GM23338 (cell line): ENCODE measurements around the gene CHD1. TPM values are rescaled to one million over a fixed set of nuclear protein-coding genes. Genes with fewer than 3 reads are reported as not detected.

Experiments used
- ATAC-seq: fragments of 200-7000 bp; cut with Tn5 transposase; 3 replicates; pipeline ENCODE4 v1.9.1; 2020
- DNase-seq: peaks from one replicate; pipeline ENCODE4 v3.0.0-alpha.2; 2015; ENCODE audit warnings: low spot score
- H2AFZ ChIP-seq: fragments of 200-600 bp; sonication (generic); 2 replicates; pipeline ENCODE4 v1.8.0; 2016; ENCODE audit warnings: antibody characterized with exemption, mild to moderate bottlenecking, moderate library complexity
- H3F3A ChIP-seq: fragments of 200-600 bp; sonication (generic); replicated peaks from 2 replicates; pipeline ENCODE4 v1.8.0; 2017; ENCODE audit warnings: antibody characterized with exemption, mixed run types, low read depth
- H3K27ac ChIP-seq: fragments of 200-600 bp; sonication (generic); 2 replicates; pipeline ENCODE4 v1.6.1; 2016; ENCODE audit warnings: low read depth
- H3K27me3 ChIP-seq: fragments of 200-600 bp; sonication (generic); 2 replicates; pipeline ENCODE4 v1.8.0; 2016; ENCODE audit warnings: mild to moderate bottlenecking, mixed run types, moderate library complexity; ENCODE audit not compliant: insufficient read depth
- H3K36me3 ChIP-seq: fragments of 200-600 bp; sonication (generic); 2 replicates; pipeline ENCODE4 v1.8.0; 2016; ENCODE audit warnings: mild to moderate bottlenecking; ENCODE audit not compliant: insufficient read depth
- H3K4me1 ChIP-seq: fragments of 200-600 bp; sonication (generic); 2 replicates; pipeline ENCODE4 v1.8.0; 2016; ENCODE audit warnings: mild to moderate bottlenecking, moderate library complexity; ENCODE audit not compliant: insufficient read depth
- H3K4me2 ChIP-seq: fragments of 200-600 bp; sonication (generic); 2 replicates; pipeline ENCODE4 v1.7.1; 2017; ENCODE audit warnings: mixed run types
- H3K4me3 ChIP-seq: fragments of 200-600 bp; sonication (generic); 2 replicates; pipeline ENCODE4 v1.6.1; 2016; ENCODE audit warnings: mixed run types
- H3K79me2 ChIP-seq: fragments of 200-600 bp; sonication (generic); replicated peaks from 2 replicates; pipeline ENCODE4 v1.8.0; 2017; ENCODE audit warnings: mild to moderate bottlenecking; ENCODE audit not compliant: insufficient read depth
- H3K9me2 ChIP-seq: fragments of 200-600 bp; sonication (generic); 2 replicates; pipeline ENCODE4 v1.8.0; 2017; ENCODE audit not compliant: insufficient read depth
- H4K20me1 ChIP-seq: fragments of 200-600 bp; sonication (generic); replicated peaks from 2 replicates; pipeline ENCODE4 v1.8.0; 2017; ENCODE audit warnings: mild to moderate bottlenecking; ENCODE audit not compliant: insufficient read depth
- H3K27ac Mint-ChIP-seq: 2 replicates; pipeline ENCODE4 v1.8.0; 2020; ENCODE audit warnings: inconsistent platforms, mild to moderate bottlenecking, moderate library complexity, mixed read lengths
- H3K27me3 Mint-ChIP-seq: 3 replicates; pipeline ENCODE4 v1.8.0; 2022; ENCODE audit warnings: low read depth, mild to moderate bottlenecking, moderate library complexity, mixed read lengths, inconsistent platforms; ENCODE audit not compliant: insufficient read depth, poor library complexity
- H3K36me3 Mint-ChIP-seq: 3 replicates; pipeline ENCODE4 v1.8.0; 2021; ENCODE audit warnings: low read depth, mild to moderate bottlenecking, inconsistent platforms, moderate library complexity, mixed read lengths
- H3K4me1 Mint-ChIP-seq: 3 replicates; pipeline ENCODE4 v1.8.0; 2020; ENCODE audit warnings: mild to moderate bottlenecking, inconsistent platforms, mixed read lengths
- H3K4me3 Mint-ChIP-seq: 3 replicates; pipeline ENCODE4 v1.8.0; 2021; ENCODE audit warnings: moderate library complexity, mild to moderate bottlenecking, inconsistent platforms, mixed read lengths
- H3K9me3 Mint-ChIP-seq: 3 replicates; pipeline ENCODE4 v1.8.0; 2020; ENCODE audit warnings: moderate library complexity, mild to moderate bottlenecking, inconsistent platforms, mixed read lengths
- EZH2 ChIP-seq: fragments of 200-600 bp; sonication (generic); IDR thresholded peaks from one replicate; pipeline ENCODE4 v1.8.0; 2017; ENCODE audit warnings: antibody characterized with exemption, mild to moderate bottlenecking, low read depth; ENCODE audit not compliant: unreplicated experiment
- JUNB ChIP-seq: IDR thresholded peaks from one replicate; pipeline ENCODE4 v1.6.1; 2016; ENCODE audit warnings: antibody characterized with exemption; ENCODE audit not compliant: unreplicated experiment
- ZNF114 ChIP-seq: fragments of 250-450 bp; sonication (Bioruptor Pico); IDR thresholded peaks from 2 replicates; pipeline ENCODE4 v1.5.0; 2020; ENCODE audit warnings: mild to moderate bottlenecking, moderate library complexity
- ZNF331 ChIP-seq: fragments of 250-450 bp; sonication (Bioruptor Pico); IDR thresholded peaks from 2 replicates; pipeline ENCODE4 v1.5.0; 2020; ENCODE audit warnings: low read depth, mild to moderate bottlenecking, moderate library complexity
- ZNF462 ChIP-seq: fragments of 250-450 bp; sonication (Bioruptor Pico); IDR thresholded peaks from 2 replicates; pipeline ENCODE4 v1.5.0; 2020; ENCODE audit warnings: mild to moderate bottlenecking, moderate library complexity
- polyA plus RNA-seq: library from polyadenylated mRNA; unstranded; fragments of >200 nt; fragmentation: Nextera tagmentation; extraction: Ambion mirVana; gene quantifications from 2 replicates; pipeline ENCODE4 v1.2.1, GENCODE V29; 2016
- total RNA-seq: library from RNA; depleted of rRNA; stranded (reverse); fragments of >200 nt; shearing (Covaris generic); gene quantifications from 2 replicates; pipeline ENCODE4 v1.2.3, GENCODE V29; 2014

Gene CHD1
- total and polyA plus RNA-seq, 2 experiments from 2014 or later = 36.4 to 75.6 TPM

- TF ChIP-seq ZNF462 (CRISPR knock-in tag) = no peak
- no peak for TF ChIP-seq ZNF114 (CRISPR knock-in tag)
These were observed 48.2 kb downstream of the CHD1 start (continued) for GRCh38 chr5:98880598-98880997.

- Histone ChIP-seq H3K27me3 (no peaks in the 10 kb centered on the region), H3K9me2 (no peaks in the 10 kb centered on the region), H3K4me3 (no peak overlapping the region), H3K36me3 (peaks cover 32% of the 10 kb centered on the region), H4K20me1 (no peaks in the 10 kb centered on the region; the same call in 1 of the 2 replicates), H3K27ac (no peak overlapping the region), H3K4me1 (no peaks in the 10 kb centered on the region), H3K79me2 (no peaks in the 10 kb centered on the region), H3K4me2 (no peak overlapping the region), H3F3A (no peaks in the 10 kb centered on the region), H2AFZ (no peak overlapping the region)
- no peaks in the 10 kb centered on the region for H3K27me3 Mint-ChIP-seq
- no peak overlapping the region for H3K4me3 Mint-ChIP-seq
- ATAC-seq (no peak), DNase-seq (no peak)
- H3K4me1 Mint-ChIP-seq = no peaks in the 10 kb centered on the region
- no peaks in the 10 kb centered on the region for H3K9me3 Mint-ChIP-seq
- no peak overlapping the region for H3K27ac Mint-ChIP-seq
- TF ChIP-seq EZH2 = no peak
- H3K36me3 Mint-ChIP-seq = peaks cover 81% of the 10 kb centered on the region
These were observed 48.7 kb downstream of the CHD1 start for GRCh38 chr5:98880151-98880550.

- Histone ChIP-seq H3K4me1 (no peaks in the 10 kb centered on the region), H3K27ac (no peak overlapping the region), H3K36me3 (peaks cover 48% of the 10 kb centered on the region), H3K79me2 (no peaks in the 10 kb centered on the region), H4K20me1 (no peaks in the 10 kb centered on the region; the same call in 1 of the 2 replicates), H3F3A (no peaks in the 10 kb centered on the region), H3K9me2 (no peaks in the 10 kb centered on the region), H3K4me3 (no peak overlapping the region), H3K27me3 (no peaks in the 10 kb centered on the region), H2AFZ (no peak overlapping the region), H3K4me2 (no peak overlapping the region)
- Mint-ChIP-seq H3K9me3 (no peaks in the 10 kb centered on the region; the same call in 2 of the 3 replicates), H3K4me1 (no peaks in the 10 kb centered on the region), H3K27me3 (peaks cover 1% of the 10 kb centered on the region), H3K4me3 (no peak overlapping the region), H3K27ac (no peak overlapping the region), H3K36me3 (peaks cover 76% of the 10 kb centered on the region)
- no peak for ATAC-seq
- no peak for DNase-seq
- TF ChIP-seq JUNB (no peak), ZNF462 (CRISPR knock-in tag) (no peak), ZNF331 (CRISPR knock-in tag) (no peak), EZH2 (no peak)
These were observed 51.2 kb downstream of the CHD1 start for GRCh38 chr5:98877600-98877999.
